SK-N-SH treated with all-trans-retinoic acid at 6 μM for 48 hours (cell line): Measurements from ENCODE around the gene FAAP100.

Source experiments
- ATAC-seq: fragments of 200-7000 bp; cut with Tn5 transposase; 3 replicates; pipeline ENCODE4 v1.9.1; 2020; ENCODE audit warnings: mild to moderate bottlenecking, moderate library complexity
- BACH2 ChIP-seq: fragments of 250-450 bp; sonication (Bioruptor Pico); IDR thresholded peaks from 2 replicates; pipeline ENCODE4 v1.9.0; 2021; ENCODE audit warnings: mild to moderate bottlenecking, borderline replicate concordance
- ESRRG ChIP-seq: fragments of 250-450 bp; sonication (Bioruptor Pico); IDR thresholded peaks from 2 replicates; pipeline ENCODE4 v1.6.1; 2021; ENCODE audit warnings: mild to moderate bottlenecking
- GLIS3 ChIP-seq: fragments of 250-450 bp; sonication (Bioruptor Pico); IDR thresholded peaks from 2 replicates; pipeline ENCODE4 v1.5.0; 2020; ENCODE audit warnings: mild to moderate bottlenecking, moderate library complexity
- ISL1 ChIP-seq: fragments of 250-450 bp; sonication (Bioruptor Pico); IDR thresholded peaks from 2 replicates; pipeline ENCODE4 v2.1.2; 2022; ENCODE audit warnings: mild to moderate bottlenecking, moderate library complexity
- OSR1 ChIP-seq: fragments of 250-450 bp; sonication (Bioruptor Pico); IDR thresholded peaks from 2 replicates; pipeline ENCODE4 v1.8.0; 2022; ENCODE audit warnings: moderate library complexity, mild to moderate bottlenecking, inconsistent platforms
- POU6F1 ChIP-seq: fragments of 250-450 bp; sonication (Bioruptor Pico); IDR thresholded peaks from 2 replicates; pipeline ENCODE4 v1.8.0; 2021; ENCODE audit warnings: low read depth, mild to moderate bottlenecking, moderate library complexity, borderline replicate concordance
- PPARA ChIP-seq: fragments of 250-450 bp; sonication (Bioruptor Pico); IDR thresholded peaks from 2 replicates; pipeline ENCODE4 v1.5.0; 2020; ENCODE audit warnings: mild to moderate bottlenecking, borderline replicate concordance
- RARB ChIP-seq: fragments of 250-450 bp; sonication (Bioruptor Pico); IDR thresholded peaks from 2 replicates; pipeline ENCODE4 v1.8.0; 2021; ENCODE audit warnings: mild to moderate bottlenecking, moderate library complexity
- TCF4 ChIP-seq: fragments of 250-450 bp; sonication (Bioruptor Pico); IDR thresholded peaks from 2 replicates; pipeline ENCODE4 v1.8.0; 2021; ENCODE audit warnings: mild to moderate bottlenecking, moderate library complexity, borderline replicate concordance
- TOX ChIP-seq: fragments of 250-450 bp; sonication (Bioruptor Pico); IDR thresholded peaks from 2 replicates; pipeline ENCODE4 v1.8.0; 2021; ENCODE audit warnings: mild to moderate bottlenecking, moderate library complexity, borderline replicate concordance
- ZC3H10 ChIP-seq: fragments of 250-450 bp; sonication (Bioruptor Pico); IDR thresholded peaks from 2 replicates; pipeline ENCODE4 v1.5.1; 2021; ENCODE audit warnings: mild to moderate bottlenecking, moderate library complexity
- ZFP3 ChIP-seq: fragments of 250-450 bp; sonication (Bioruptor Pico); IDR thresholded peaks from 2 replicates; pipeline ENCODE4 v1.5.0; 2020; ENCODE audit warnings: mild to moderate bottlenecking, moderate library complexity
- ZFP30 ChIP-seq: fragments of 450-650 bp; formaldehyde crosslinking; IDR thresholded peaks from 2 replicates; pipeline ENCODE4 v1.5.0; 2022; ENCODE audit warnings: mild to moderate bottlenecking, moderate library complexity
- ZNF565 ChIP-seq: fragments of 450-650 bp; formaldehyde crosslinking; conservative IDR thresholded peaks from 2 replicates; pipeline ENCODE4 v1.5.0; 2020; ENCODE audit warnings: low read depth, mild to moderate bottlenecking, moderate library complexity
- ZNF70 ChIP-seq: fragments of 450-650 bp; formaldehyde crosslinking; IDR thresholded peaks from 2 replicates; pipeline ENCODE4 v1.5.0; 2020; ENCODE audit warnings: mild to moderate bottlenecking, moderate library complexity
- TF ChIP-seq, protein P1 (sequence below): fragments of 250-450 bp; sonication (Bioruptor Pico); IDR thresholded peaks from 2 replicates; pipeline ENCODE4 v1.5.1; 2021; ENCODE audit warnings: mild to moderate bottlenecking, moderate library complexity
- TF ChIP-seq, protein P2 (sequence below): fragments of 250-450 bp; sonication (Bioruptor Pico); IDR thresholded peaks from 2 replicates; pipeline ENCODE4 v1.8.0; 2020; ENCODE audit warnings: mild to moderate bottlenecking, moderate library complexity, borderline replicate concordance

FAAP100 gene

DNA sequence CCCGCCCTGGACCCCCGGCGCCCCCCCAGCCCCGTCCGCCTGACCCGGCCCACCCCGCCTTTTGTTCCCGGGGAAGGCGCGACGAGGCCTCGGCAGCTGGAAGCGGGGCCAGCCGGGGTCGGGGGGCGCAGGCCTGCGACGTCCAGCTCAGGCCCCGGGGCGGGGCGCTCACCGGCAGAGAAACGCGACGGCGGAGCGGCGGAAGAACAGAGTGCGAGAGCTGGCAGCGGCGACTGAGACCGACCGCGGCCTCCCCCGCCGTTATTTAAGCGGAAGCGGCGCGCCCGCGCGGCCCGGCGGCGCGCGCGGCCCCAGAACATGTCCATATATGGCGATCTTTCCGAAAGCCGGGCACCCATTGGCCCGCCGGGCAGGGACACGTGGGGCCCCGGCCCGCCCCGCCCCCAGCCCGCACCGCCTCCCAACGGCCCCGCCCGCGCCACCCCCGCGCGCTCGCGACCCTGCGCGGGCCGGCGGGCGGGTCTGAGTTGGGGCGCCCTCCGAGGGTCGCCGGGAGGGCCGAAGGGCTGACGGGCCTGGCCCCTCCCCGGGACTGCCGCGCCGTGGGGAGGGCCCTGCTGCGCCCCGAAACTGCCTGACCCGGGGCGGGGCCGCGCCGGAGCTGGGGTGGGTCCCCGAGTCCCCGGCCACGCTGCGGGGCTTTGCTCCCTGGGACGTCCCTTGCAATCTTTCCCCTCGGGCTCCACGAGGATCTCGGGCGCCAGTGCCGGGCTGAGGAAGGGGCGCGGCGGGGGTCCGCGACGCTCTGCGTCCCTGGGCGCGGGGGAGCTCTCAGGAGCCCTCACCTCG, 39.4 kb downstream of the FAAP100 start, which contains the start of gene ACTG1:
ACTG1 (minus strand) TSS at position 238 of the 810 bp plus-strand sequence. CDS start 445 bp downstream, outside the sequence.
- peak; percentile 47 for ATAC-seq

GRCh38 chr17:81511804-81512561, 40.2 kb downstream of the FAAP100 start:
- TF ChIP-seq ZFP3 (peak; percentile 96), TCF4 (CRISPR knock-in tag) (no peak), RARB (CRISPR knock-in tag) (peak; percentile 53; the same call in 1 of the 2 replicates)
- peak; percentile 1; the same call in 2 of the 3 replicates for ATAC-seq

More for the DNA sequence above, 39.4 kb downstream of the FAAP100 start, which contains the start of gene ACTG1:
- TF ChIP-seq ZC3H10 (0 out of 2 replicates have a peak, but pooled peaks have one; percentile 42), BACH2 (no peak)

DNA sequence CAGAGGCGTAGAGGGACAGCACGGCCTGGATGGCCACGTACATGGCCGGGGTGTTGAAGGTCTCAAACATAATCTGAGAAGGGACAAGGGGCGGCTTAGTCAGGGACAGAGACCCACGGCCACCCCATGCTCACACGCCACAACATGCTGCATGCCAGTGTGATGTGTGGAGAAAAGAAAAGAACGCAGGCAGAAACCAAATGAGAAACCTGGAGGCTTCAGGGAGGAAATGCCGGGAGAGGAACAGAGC, 40.7 kb downstream of the FAAP100 start:
- no peak for TF ChIP-seq ZFP3
- TF ChIP-seq ZC3H10 = no peak
- no peak for TF ChIP-seq POU6F1 (CRISPR knock-in tag)
- TF ChIP-seq TOX = no peak
- TF ChIP-seq PPARA (CRISPR knock-in tag) = no peak
- TF ChIP-seq OSR1 (CRISPR knock-in tag) = no peak
- TF ChIP-seq ZNF565 (CRISPR knock-in tag) = no peak
- TF ChIP-seq ZNF70 (CRISPR knock-in tag) = no peak
- no peak for TF ChIP-seq BACH2
- TF ChIP-seq, protein P1, sequence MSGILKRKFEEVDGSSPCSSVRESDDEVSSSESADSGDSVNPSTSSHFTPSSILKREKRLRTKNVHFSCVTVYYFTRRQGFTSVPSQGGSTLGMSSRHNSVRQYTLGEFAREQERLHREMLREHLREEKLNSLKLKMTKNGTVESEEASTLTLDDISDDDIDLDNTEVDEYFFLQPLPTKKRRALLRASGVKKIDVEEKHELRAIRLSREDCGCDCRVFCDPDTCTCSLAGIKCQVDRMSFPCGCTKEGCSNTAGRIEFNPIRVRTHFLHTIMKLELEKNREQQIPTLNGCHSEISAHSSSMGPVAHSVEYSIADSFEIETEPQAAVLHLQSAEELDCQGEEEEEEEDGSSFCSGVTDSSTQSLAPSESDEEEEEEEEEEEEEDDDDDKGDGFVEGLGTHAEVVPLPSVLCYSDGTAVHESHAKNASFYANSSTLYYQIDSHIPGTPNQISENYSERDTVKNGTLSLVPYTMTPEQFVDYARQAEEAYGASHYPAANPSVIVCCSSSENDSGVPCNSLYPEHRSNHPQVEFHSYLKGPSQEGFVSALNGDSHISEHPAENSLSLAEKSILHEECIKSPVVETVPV (CRISPR knock-in tag) = no peak
- ATAC-seq = no peak

DNA sequence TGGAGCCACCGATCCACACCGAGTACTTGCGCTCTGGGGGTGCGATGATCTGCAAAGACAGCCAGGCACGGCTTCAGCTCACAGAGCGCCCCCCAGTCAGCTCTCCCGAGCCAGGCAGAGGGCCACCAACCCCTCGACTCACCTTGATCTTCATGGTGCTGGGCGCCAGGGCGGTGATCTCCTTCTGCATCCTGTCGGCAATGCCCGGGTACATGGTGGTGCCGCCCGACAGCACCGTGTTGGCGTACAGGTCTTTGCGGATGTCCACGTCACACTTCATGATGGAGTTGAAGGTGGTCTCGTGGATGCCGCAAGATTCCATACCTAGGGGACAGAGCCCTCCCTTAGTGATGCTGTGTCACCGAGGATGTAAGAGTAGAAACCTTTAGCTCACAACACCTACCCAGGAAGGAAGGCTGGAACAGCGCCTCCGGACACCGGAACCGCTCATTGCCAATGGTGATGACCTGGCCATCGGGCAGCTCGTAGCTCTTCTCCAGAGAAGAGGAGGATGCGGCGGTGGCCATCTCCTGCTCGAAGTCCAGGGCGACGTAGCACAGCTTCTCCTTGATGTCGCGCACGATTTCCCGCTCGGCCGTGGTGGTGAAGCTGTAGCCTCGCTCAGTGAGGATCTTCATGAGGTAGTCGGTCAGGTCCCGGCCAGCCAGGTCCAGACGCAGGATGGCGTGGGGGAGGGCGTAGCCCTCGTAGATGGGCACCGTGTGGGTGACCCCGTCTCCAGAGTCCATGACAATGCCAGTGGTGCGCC, 41.2 kb downstream of the FAAP100 start:
- TF ChIP-seq GLIS3 (CRISPR knock-in tag) = no peak
- no peak for TF ChIP-seq ISL1 (CRISPR knock-in tag)
- no peak for TF ChIP-seq ZNF565 (CRISPR knock-in tag)
- no peak for ATAC-seq

DNA sequence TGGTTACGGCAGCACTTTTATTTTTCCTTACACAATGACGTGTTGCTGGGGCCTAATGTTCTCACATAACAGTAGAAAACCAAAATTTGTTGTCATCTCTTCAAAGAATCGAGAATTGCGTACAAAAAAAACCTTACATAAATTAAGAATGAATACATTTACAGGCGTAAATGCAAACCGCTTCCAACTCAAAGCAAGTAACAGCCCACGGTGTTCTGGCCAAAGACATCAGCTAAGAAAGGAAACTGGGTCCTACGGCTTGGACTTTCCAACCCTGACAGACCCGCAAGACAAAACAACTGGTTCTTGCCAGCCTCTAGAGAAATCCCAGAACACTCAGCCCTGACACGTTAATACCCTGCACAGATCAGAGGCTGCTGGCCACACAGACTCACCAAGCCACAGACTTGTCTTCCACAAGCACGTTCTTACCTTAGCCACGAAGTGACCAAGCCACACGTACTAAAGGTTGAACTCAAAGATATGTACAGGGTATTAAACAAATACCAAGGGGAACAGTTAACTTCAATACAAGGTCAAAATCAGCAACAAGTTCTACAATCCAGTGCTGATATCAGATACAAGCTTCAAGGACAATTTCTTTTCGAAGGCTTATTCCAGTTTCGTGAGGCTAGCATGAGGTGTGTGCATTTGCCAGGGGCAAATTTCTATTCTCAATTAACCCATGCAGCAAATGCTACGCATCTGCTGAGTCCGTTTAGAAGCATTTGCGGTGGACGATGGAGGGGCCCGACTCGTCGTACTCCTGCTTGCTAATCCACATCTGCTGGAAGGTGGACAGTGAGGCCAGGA, 42.0 kb downstream of the FAAP100 start:
- TF ChIP-seq ZFP3 (no peak), GLIS3 (CRISPR knock-in tag) (no peak), TCF4 (CRISPR knock-in tag) (no peak), ZFP30 (CRISPR knock-in tag) (no peak), BACH2 (no peak), ESRRG (CRISPR knock-in tag) (no peak), ZC3H10 (no peak)
- TF ChIP-seq, protein P2, sequence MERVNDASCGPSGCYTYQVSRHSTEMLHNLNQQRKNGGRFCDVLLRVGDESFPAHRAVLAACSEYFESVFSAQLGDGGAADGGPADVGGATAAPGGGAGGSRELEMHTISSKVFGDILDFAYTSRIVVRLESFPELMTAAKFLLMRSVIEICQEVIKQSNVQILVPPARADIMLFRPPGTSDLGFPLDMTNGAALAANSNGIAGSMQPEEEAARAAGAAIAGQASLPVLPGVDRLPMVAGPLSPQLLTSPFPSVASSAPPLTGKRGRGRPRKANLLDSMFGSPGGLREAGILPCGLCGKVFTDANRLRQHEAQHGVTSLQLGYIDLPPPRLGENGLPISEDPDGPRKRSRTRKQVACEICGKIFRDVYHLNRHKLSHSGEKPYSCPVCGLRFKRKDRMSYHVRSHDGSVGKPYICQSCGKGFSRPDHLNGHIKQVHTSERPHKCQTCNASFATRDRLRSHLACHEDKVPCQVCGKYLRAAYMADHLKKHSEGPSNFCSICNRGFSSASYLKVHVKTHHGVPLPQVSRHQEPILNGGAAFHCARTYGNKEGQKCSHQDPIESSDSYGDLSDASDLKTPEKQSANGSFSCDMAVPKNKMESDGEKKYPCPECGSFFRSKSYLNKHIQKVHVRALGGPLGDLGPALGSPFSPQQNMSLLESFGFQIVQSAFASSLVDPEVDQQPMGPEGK = no peak
- no peak for ATAC-seq
